ENCODE measurements around the gene TTC13. TPM values are rescaled to one million over a fixed set of nuclear protein-coding genes. Genes with fewer than 3 reads are reported as not detected.
A peak's percentile ranks its signal among the peaks of the same experiment; 100 is the strongest.
"Not testable (repeated sequence)": the region's sequence is repeated elsewhere in the genome, so short reads cannot be mapped to it uniquely, and the experiment has no call there.

The TTC13 gene
- polyA plus RNA-seq, 1 experiment, result 10.6 TPM

- H3K27ac ChIP-seq (ENCODE audit: low read depth, low read length), result no peak overlapping the region
- POLR2A ChIA-PET, result no interaction called here
- CTCF ChIA-PET, result no interaction called here
- H3K27me3 ChIP-seq (ENCODE audit: control insufficient read depth, insufficient read depth, low read length), result no peaks in the 10 kb centered on the region
- TF ChIP-seq, protein P1, sequence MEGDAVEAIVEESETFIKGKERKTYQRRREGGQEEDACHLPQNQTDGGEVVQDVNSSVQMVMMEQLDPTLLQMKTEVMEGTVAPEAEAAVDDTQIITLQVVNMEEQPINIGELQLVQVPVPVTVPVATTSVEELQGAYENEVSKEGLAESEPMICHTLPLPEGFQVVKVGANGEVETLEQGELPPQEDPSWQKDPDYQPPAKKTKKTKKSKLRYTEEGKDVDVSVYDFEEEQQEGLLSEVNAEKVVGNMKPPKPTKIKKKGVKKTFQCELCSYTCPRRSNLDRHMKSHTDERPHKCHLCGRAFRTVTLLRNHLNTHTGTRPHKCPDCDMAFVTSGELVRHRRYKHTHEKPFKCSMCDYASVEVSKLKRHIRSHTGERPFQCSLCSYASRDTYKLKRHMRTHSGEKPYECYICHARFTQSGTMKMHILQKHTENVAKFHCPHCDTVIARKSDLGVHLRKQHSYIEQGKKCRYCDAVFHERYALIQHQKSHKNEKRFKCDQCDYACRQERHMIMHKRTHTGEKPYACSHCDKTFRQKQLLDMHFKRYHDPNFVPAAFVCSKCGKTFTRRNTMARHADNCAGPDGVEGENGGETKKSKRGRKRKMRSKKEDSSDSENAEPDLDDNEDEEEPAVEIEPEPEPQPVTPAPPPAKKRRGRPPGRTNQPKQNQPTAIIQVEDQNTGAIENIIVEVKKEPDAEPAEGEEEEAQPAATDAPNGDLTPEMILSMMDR (IDR thresholded peaks at IDR 0.05; ENCODE audit: low read depth, low read length), result no peak
- DNase-seq (ENCODE audit: low read depth, low spot score), result no peak
- no peaks in the 10 kb centered on the region for H3K9me3 ChIP-seq (ENCODE audit: control insufficient read depth, insufficient read depth, low read length)
- no peak overlapping the region for H3K4me3 ChIP-seq (ENCODE audit: low read depth, low read length)
These were observed 8.8 kb upstream of the TTC13 start for GRCh38 chr1:230987448-230987847.

GRCh38 chr1:230986976-230987375 lies 8.3 kb upstream of the TTC13 start:
- DNase-seq (ENCODE audit: low read depth, low spot score), result peak; percentile 34
- H3K27ac ChIP-seq (ENCODE audit: low read depth, low read length), result no peak overlapping the region
- H3K9me3 ChIP-seq (ENCODE audit: control insufficient read depth, insufficient read depth, low read length), result no peaks in the 10 kb centered on the region
- no peak overlapping the region for H3K4me3 ChIP-seq (ENCODE audit: low read depth, low read length)
- CTCF ChIA-PET, result no interaction called here
- no peaks in the 10 kb centered on the region for H3K27me3 ChIP-seq (ENCODE audit: control insufficient read depth, insufficient read depth, low read length)
- POLR2A ChIA-PET, result no interaction called here
- TF ChIP-seq, protein P1 (IDR thresholded peaks at IDR 0.05; ENCODE audit: low read depth, low read length), result no peak

- H3K27me3 ChIP-seq (ENCODE audit: control insufficient read depth, insufficient read depth, low read length), result no peaks in the 10 kb centered on the region
- ChIA-PET CTCF (no interaction called here), POLR2A (no interaction called here)
- no peak overlapping the region for H3K4me3 ChIP-seq (ENCODE audit: low read depth, low read length)
- H3K9me3 ChIP-seq (ENCODE audit: control insufficient read depth, insufficient read depth, low read length), result no peaks in the 10 kb centered on the region
- TF ChIP-seq, protein P1 (IDR thresholded peaks at IDR 0.05; ENCODE audit: low read depth, low read length), result no peak
- DNase-seq (ENCODE audit: low read depth, low spot score), result no peak
- no peak overlapping the region for H3K27ac ChIP-seq (ENCODE audit: low read depth, low read length)
These were observed 7.0 kb upstream of the TTC13 start for GRCh38 chr1:230985711-230986110.

DNA sequence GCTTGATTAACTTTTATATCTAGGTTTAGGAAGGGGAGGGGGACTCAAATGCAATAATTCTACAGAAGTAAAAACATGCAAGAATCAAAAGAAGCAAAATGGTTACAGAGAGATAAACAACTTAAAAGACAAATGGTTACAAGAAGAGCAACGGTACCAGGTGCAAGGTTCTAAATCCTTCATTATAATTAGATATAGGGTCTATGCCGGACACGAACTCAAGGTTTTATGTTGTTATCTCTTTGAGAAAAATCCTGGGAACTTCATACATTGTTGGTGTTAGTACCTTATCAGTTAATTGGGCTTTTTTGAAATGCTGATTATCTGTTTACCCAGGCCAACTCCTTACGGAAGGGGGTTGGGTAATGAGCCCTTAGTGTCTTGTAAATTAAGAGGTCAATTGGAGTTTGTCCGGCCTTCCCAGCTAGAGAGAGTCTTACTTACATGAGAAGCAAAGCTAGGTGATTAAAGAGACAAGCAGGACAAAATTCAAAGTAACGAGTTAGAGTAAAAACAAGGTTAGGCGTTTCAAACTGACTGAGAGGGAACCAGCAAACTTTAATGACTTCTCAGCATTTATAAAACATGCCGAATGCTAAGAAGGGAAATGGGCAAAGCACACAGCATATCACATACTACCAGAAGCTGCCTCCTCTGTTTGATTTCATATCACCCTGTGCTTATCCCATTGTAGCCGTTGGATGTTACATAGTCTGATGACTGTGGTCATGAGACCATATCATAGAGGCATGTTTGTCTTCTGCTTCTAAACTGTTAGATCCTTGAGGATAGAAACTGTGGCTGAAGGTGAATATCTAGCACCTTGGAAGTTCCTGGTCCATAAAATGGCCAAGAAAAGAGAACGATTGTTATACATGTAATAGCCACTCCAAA lies 6.2 kb upstream of the TTC13 start:
- H3K27me3 ChIP-seq (ENCODE audit: control insufficient read depth, insufficient read depth, low read length); CTCF ChIA-PET; H3K9me3 ChIP-seq (ENCODE audit: control insufficient read depth, insufficient read depth, low read length); H3K4me3 ChIP-seq (ENCODE audit: low read depth, low read length); DNase-seq (ENCODE audit: low read depth, low spot score); POLR2A ChIA-PET; H3K27ac ChIP-seq (ENCODE audit: low read depth, low read length): not testable (repeated sequence)

DNA sequence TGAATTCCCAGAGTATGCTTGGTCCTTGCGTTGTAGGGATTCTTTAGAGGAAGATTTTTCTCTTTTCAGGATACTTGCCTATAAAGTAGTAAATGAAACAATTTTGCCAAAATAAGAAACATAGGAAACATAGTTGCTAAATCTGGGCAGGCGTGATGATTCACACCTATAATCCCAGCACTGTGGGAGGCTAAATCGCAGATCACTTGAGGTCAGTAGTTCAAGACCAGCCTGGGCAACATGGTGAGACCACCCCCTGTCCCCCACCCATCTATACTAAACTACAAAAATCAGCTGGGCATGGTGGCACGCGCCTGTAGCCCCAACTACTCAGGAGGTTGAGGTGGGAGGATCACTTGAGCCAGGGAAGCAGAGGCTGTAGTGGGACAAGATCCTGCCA lies 5.2 kb upstream of the TTC13 start:
- Histone ChIP-seq H3K4me3 (ENCODE audit: low read depth, low read length) (no peak overlapping the region), H3K27ac (ENCODE audit: low read depth, low read length) (no peak overlapping the region), H3K27me3 (ENCODE audit: control insufficient read depth, insufficient read depth, low read length) (no peaks in the 10 kb centered on the region), H3K9me3 (ENCODE audit: control insufficient read depth, insufficient read depth, low read length) (no peaks in the 10 kb centered on the region)
- ChIA-PET POLR2A (no interaction called here), CTCF (no interaction called here)
- DNase-seq (ENCODE audit: low read depth, low spot score), result no peak
- TF ChIP-seq, protein P1 (IDR thresholded peaks at IDR 0.05; ENCODE audit: low read depth, low read length), result no peak

Measured in AG04450 (cell line).